Activated CD4-positive, alpha-beta memory T cell treated with anti-CD3 and anti-CD28 coated beads for 36 hours (primary cell): ENCODE measurements around the gene TMX1. TPM values are rescaled to one million over a fixed set of nuclear protein-coding genes. Genes with fewer than 3 reads are reported as not detected.

ENCODE experiments used
- CTCF ChIA-PET: fragments of 350-600 bp; sonication (Branson Sonifier 250); formaldehyde crosslinking; loops from one replicate; lab custom pipeline; 2021; ENCODE audit warnings: antibody characterized with exemption, inconsistent platforms; lab: Charles Lee
- POLR2A ChIA-PET: fragments of 350-600 bp; sonication (Branson Sonifier 250); formaldehyde crosslinking; loops from one replicate; lab custom pipeline; 2021; ENCODE audit warnings: antibody characterized with exemption; lab: Charles Lee
- DNase-seq: peaks from one replicate; pipeline ENCODE4 v3.0.0-alpha.2; 2020
- H3K27ac Mint-ChIP-seq: one replicate; pipeline ENCODE4 v1.8.0; 2021; ENCODE audit warnings: mixed read lengths
- H3K27me3 Mint-ChIP-seq: one replicate; pipeline ENCODE4 v1.8.0; 2021; ENCODE audit warnings: mixed read lengths
- H3K36me3 Mint-ChIP-seq: one replicate; pipeline ENCODE4 v1.8.0; 2021; ENCODE audit warnings: mixed read lengths
- H3K4me1 Mint-ChIP-seq: one replicate; pipeline ENCODE4 v1.8.0; 2021; ENCODE audit warnings: low read depth, mixed read lengths
- H3K4me3 Mint-ChIP-seq: one replicate; pipeline ENCODE4 v1.8.0; 2021; ENCODE audit warnings: mild to moderate bottlenecking, mixed read lengths
- H3K9me3 Mint-ChIP-seq: one replicate; pipeline ENCODE4 v1.8.0; 2021; ENCODE audit warnings: mixed read lengths
- intact Hi-C: fragments of 100-400 bp; cut with micrococcal nuclease; formaldehyde crosslinking; loops from one replicate; pipeline ENCODE4 v1.15.1; 2023
- total RNA-seq, 2 experiments: library from RNA; stranded (reverse); gene quantifications; one replicate each; pipeline ENCODE4 v1.2.3, GENCODE V29; 2021

TMX1 gene
- total RNA-seq, 2 experiments from 2014 or later, result 57.1 to 58.1 TPM

DNA sequence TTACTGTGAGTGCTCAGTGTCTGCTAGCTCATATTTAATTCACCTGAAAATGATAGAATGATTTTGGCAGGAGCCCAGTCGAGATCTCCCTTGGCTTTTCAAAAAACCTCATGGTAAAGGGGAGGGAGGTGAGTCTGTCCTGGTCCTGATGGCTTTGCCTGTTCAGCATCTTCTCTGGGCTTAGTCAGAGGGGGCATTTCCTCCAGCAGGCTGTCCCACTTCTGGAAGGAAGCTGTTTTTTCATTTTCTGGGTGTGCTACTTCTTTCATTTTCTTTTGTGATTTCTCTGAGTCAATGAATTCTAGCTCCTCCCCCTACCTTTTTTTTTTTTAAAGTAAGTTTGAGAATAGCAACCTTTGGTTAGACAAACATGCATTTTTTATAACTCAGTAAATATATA, 58.8 kb downstream of the TMX1 start:
- Mint-ChIP-seq H3K27me3 (peaks cover 2% of the 10 kb centered on the region), H3K4me1 (peaks cover 12% of the 10 kb centered on the region), H3K27ac (peak overlapping the region; percentile 49), H3K36me3 (no peaks in the 10 kb centered on the region), H3K4me3 (no peak overlapping the region), H3K9me3 (no peaks in the 10 kb centered on the region)
- intact Hi-C loops, result loop anchor here (5.0 kb wide), 1 partner anchor 483 kb away; no protein-coding TSS in a partner anchor
- ChIA-PET CTCF (interaction anchor here (1.9 kb wide), 1 partner anchor 15 kb away, joined by 9 read pairs; no protein-coding TSS in a partner anchor), POLR2A (no interaction called here)
- peak; percentile 48 for DNase-seq

DNA sequence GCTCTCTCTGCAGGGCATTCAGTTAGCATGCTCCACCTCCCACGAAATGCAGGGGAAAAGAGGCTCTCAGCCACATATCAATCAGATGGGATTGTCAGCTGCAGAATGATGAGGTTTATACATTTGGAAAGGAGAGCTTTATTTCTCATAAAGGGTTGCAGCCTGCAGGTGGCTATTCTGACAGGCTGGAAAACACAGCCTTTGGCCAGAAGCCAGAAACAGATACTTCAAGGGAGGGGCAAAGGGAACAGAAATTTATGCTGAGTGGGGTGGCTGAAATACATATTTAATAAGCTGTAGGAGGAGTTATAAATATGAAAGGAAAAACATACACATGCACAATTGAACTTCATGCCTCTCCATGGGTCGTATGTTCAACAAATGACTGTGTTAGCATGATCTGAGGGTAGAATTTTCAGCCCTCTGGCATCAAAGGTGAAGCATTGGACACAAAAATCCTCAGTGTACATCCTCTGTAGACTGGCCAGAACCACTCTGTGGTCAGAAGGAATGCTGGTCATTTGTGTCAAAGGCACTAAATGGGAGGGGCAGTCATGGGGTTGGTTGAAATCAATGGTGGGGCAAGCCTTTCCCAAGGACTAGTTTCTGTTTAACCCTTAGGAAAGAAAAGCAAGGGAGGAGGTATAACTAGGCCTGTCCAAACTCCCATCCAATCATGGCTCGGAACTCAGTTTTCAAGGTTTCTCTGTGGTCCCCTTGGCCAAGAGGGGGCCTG, 62.4 kb downstream of the TMX1 start:
- Mint-ChIP-seq H3K4me1 (peaks cover 17% of the 10 kb centered on the region), H3K27me3 (peaks cover 1% of the 10 kb centered on the region), H3K27ac (no peak overlapping the region), H3K9me3 (no peaks in the 10 kb centered on the region), H3K36me3 (no peaks in the 10 kb centered on the region), H3K4me3 (no peak overlapping the region)
- no peak for DNase-seq
- intact Hi-C loops, result no loop called here
- ChIA-PET POLR2A (no interaction called here), CTCF (no interaction called here)

DNA sequence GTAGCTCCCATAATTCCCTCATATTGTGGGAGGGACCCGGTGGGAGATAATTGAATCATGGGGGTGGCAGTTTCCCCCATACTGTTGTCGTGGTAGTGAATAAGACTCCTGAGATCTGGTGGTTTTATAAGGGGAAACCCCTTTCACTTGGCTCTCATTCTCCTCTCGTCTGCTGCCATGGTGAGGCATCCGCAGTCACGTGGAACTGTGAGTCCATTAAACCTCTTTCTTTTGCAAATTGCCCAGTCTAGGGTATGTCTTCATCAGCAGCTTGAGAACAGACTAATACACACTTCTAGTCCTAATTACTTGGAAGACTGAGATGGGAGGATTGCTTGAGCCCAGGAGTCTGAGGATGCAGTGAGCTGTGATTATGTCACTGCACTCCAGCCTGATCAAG, 64.4 kb downstream of the TMX1 start:
- peaks cover 3% of the 10 kb centered on the region for H3K27me3 Mint-ChIP-seq
- intact Hi-C loops, result loop anchor here (2.0 kb wide), 2 partner anchors 24 to 64 kb away; partner anchors contain the start of gene TMX1
- H3K36me3 Mint-ChIP-seq, result no peaks in the 10 kb centered on the region
- no peak overlapping the region for H3K27ac Mint-ChIP-seq
- CTCF ChIA-PET, result no interaction called here
- no peaks in the 10 kb centered on the region for H3K9me3 Mint-ChIP-seq
- peaks cover 12% of the 10 kb centered on the region for H3K4me1 Mint-ChIP-seq
- POLR2A ChIA-PET, result no interaction called here
- no peak overlapping the region for H3K4me3 Mint-ChIP-seq
- DNase-seq, result peak; percentile 50

DNA sequence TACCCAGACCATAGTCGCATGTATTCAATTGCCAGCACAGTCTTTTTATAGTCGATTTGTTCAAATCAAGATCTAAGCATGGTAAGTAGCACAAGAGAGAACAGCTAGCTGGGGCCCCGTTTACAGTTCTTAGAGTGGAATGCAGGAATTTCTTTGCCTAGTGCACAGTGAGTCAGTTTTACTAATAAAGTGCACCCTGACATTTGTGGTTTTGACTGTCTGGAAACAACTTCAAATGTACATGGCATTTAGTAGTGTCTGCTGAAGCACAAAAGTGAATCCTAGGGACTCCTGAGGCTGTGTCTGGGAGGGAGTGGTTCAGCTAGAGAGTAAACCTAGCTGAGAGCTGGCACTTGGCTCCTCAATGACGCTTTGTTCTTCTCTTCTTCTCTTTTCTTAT, 64.9 kb downstream of the TMX1 start:
- Mint-ChIP-seq H3K36me3 (no peaks in the 10 kb centered on the region), H3K4me1 (peaks cover 12% of the 10 kb centered on the region), H3K9me3 (no peaks in the 10 kb centered on the region), H3K27ac (no peak overlapping the region), H3K4me3 (no peak overlapping the region), H3K27me3 (peaks cover 3% of the 10 kb centered on the region)
- ChIA-PET POLR2A (no interaction called here), CTCF (no interaction called here)
- DNase-seq, result no peak
- intact Hi-C loops, result loop anchor here (2.0 kb wide), 2 partner anchors 24 to 64 kb away; partner anchors contain the start of gene TMX1

DNA sequence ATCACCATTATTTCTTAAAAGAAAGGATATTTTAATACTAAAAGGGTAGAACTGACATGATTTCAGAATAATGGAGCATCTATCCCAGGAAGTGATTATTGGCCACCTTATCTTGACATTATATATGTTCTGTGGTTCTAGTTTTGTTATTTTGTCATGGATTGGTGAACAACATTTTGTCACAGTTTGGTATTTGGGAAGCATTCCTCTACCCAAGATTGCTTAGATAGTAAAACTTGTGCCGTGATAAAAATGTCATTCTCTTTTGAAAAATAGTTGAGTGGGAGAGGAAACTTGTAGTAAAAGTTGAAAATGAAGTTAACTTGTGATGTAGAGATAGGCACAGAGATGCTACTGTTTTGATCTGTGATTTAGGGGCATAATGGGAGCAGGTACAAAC, 65.7 kb downstream of the TMX1 start:
- CTCF ChIA-PET, result no interaction called here
- Mint-ChIP-seq H3K4me3 (no peak overlapping the region), H3K4me1 (peaks cover 12% of the 10 kb centered on the region), H3K27ac (no peak overlapping the region), H3K27me3 (peaks cover 3% of the 10 kb centered on the region), H3K36me3 (no peaks in the 10 kb centered on the region), H3K9me3 (no peaks in the 10 kb centered on the region)
- intact Hi-C loops, result loop anchor here (2.0 kb wide), 2 partner anchors 23 to 65 kb away; partner anchors contain the start of gene TMX1
- POLR2A ChIA-PET, result no interaction called here
- no peak for DNase-seq

Other genes with a start within 250 kb of the TMX1 start
- gene TRIM9, start 145.1 kb upstream of the TMX1 start, total RNA-seq, result under 1 TPM; 0.36 to 0.40 TPM